Activated CD4-positive, alpha-beta T cell treated with anti-CD3 and anti-CD28 coated beads for 36 hours (primary cell): ENCODE measurements around the gene TACC2. TPM values are rescaled to one million over a fixed set of nuclear protein-coding genes. Genes with fewer than 3 reads are reported as not detected.
"Not testable (repeated sequence)": the region's sequence is repeated elsewhere in the genome, so short reads cannot be mapped to it uniquely, and the experiment has no call there.

ENCODE experiments used
- ATAC-seq: fragments of 200-7000 bp; cut with Tn5 transposase; one replicate; pipeline ENCODE4 v1.10.0; 2021; ENCODE audit warnings: mild to moderate bottlenecking, moderate library complexity
- CTCF ChIA-PET: fragments of 350-600 bp; sonication (Branson Sonifier 250); formaldehyde crosslinking; loops from one replicate; lab custom pipeline; 2021; ENCODE audit warnings: antibody characterized with exemption; lab: Charles Lee
- POLR2A ChIA-PET: fragments of 350-600 bp; sonication (Branson Sonifier 250); formaldehyde crosslinking; loops from one replicate; lab custom pipeline; 2021; ENCODE audit warnings: antibody characterized with exemption, inconsistent platforms; lab: Charles Lee
- DNase-seq: peaks from one replicate; pipeline ENCODE4 v3.0.0-alpha.2; 2020
- H3K27ac Mint-ChIP-seq: one replicate; pipeline ENCODE4 v1.8.0; 2021; ENCODE audit warnings: mixed read lengths
- H3K27me3 Mint-ChIP-seq: one replicate; pipeline ENCODE4 v1.8.0; 2021; ENCODE audit warnings: mixed read lengths
- H3K36me3 Mint-ChIP-seq: one replicate; pipeline ENCODE4 v1.8.0; 2021; ENCODE audit warnings: low read depth, mixed read lengths
- H3K4me1 Mint-ChIP-seq: one replicate; pipeline ENCODE4 v1.8.0; 2021; ENCODE audit warnings: mixed read lengths
- H3K4me3 Mint-ChIP-seq: one replicate; pipeline ENCODE4 v1.8.0; 2021; ENCODE audit warnings: mild to moderate bottlenecking, moderate library complexity, mixed read lengths
- H3K9me3 Mint-ChIP-seq: one replicate; pipeline ENCODE4 v1.8.0; 2021; ENCODE audit warnings: low read depth, mixed read lengths
- intact Hi-C, 2 experiments: fragments of 100-400 bp; cut with DNase I in 1 of 2; cut with micrococcal nuclease in 1 of 2; formaldehyde crosslinking; loops; one replicate each; pipeline versions ENCODE4 v1.14.2 to v1.15.1; 2022 to 2024; cut with DNase I, micrococcal nuclease
- total RNA-seq, 2 experiments: library from RNA; stranded (reverse); gene quantifications; one replicate each; pipeline ENCODE4 v1.2.3, GENCODE V29; 2021

The TACC2 gene
- total RNA-seq, 2 experiments from 2014 or later, result not detected

- no peak for ATAC-seq
- no peaks in the 10 kb centered on the region for H3K4me1 Mint-ChIP-seq
- POLR2A ChIA-PET, result no interaction called here
- H3K4me3 Mint-ChIP-seq, result no peak overlapping the region
- CTCF ChIA-PET, result interaction anchor here (0.8 kb wide), 1 partner anchor 31 kb away, joined by 3 read pairs; no protein-coding TSS in a partner anchor
- DNase-seq, result no peak
- peaks cover 2% of the 10 kb centered on the region for H3K27me3 Mint-ChIP-seq
- no peak overlapping the region for H3K27ac Mint-ChIP-seq
- no peaks in the 10 kb centered on the region for H3K36me3 Mint-ChIP-seq
- H3K9me3 Mint-ChIP-seq, result no peaks in the 10 kb centered on the region
- intact Hi-C loops, result no loop called here
Measured at GRCh38 chr10:122102869-122103525, 114.0 kb downstream of the TACC2 start.

GRCh38 chr10:122103592-122103991, 114.6 kb downstream of the TACC2 start:
- Mint-ChIP-seq H3K4me3 (no peak overlapping the region), H3K27ac (no peak overlapping the region), H3K27me3 (peaks cover 2% of the 10 kb centered on the region), H3K9me3 (no peaks in the 10 kb centered on the region), H3K4me1 (no peaks in the 10 kb centered on the region), H3K36me3 (no peaks in the 10 kb centered on the region)
- DNase-seq (no peak), ATAC-seq (no peak)
- intact Hi-C loops, result no loop called here
- CTCF ChIA-PET, result no interaction called here
- POLR2A ChIA-PET, result no interaction called here

GRCh38 chr10:122108786-122109185, 119.8 kb downstream of the TACC2 start:
- H3K27me3 Mint-ChIP-seq, result peaks cover 27% of the 10 kb centered on the region
- POLR2A ChIA-PET, H3K36me3 Mint-ChIP-seq, H3K4me3 Mint-ChIP-seq, H3K4me1 Mint-ChIP-seq, ATAC-seq, H3K9me3 Mint-ChIP-seq, H3K27ac Mint-ChIP-seq, DNase-seq, intact Hi-C loops, CTCF ChIA-PET: not testable (repeated sequence)

- H3K27ac Mint-ChIP-seq, result no peak overlapping the region
- H3K4me3 Mint-ChIP-seq, result no peak overlapping the region
- ChIA-PET CTCF (no interaction called here), POLR2A (no interaction called here)
- intact Hi-C loops, result no loop called here
- DNase-seq, result no peak
- peaks cover 3% of the 10 kb centered on the region for H3K4me1 Mint-ChIP-seq
- ATAC-seq, result peak; percentile 33
- H3K9me3 Mint-ChIP-seq, result no peaks in the 10 kb centered on the region
- H3K36me3 Mint-ChIP-seq, result no peaks in the 10 kb centered on the region
- H3K27me3 Mint-ChIP-seq, result peaks cover 43% of the 10 kb centered on the region
Measured at GRCh38 chr10:122112021-122112616, 123.2 kb downstream of the TACC2 start.

GRCh38 chr10:122112625-122113160, 123.7 kb downstream of the TACC2 start:
- peaks cover 43% of the 10 kb centered on the region for H3K27me3 Mint-ChIP-seq
- no peak overlapping the region for H3K4me3 Mint-ChIP-seq
- H3K27ac Mint-ChIP-seq, result no peak overlapping the region
- no peaks in the 10 kb centered on the region for H3K36me3 Mint-ChIP-seq
- intact Hi-C loops, result no loop called here
- peaks cover 3% of the 10 kb centered on the region for H3K4me1 Mint-ChIP-seq
- no peak for DNase-seq
- POLR2A ChIA-PET, result no interaction called here
- ATAC-seq, result no peak
- no peaks in the 10 kb centered on the region for H3K9me3 Mint-ChIP-seq
- CTCF ChIA-PET, result no interaction called here

GRCh38 chr10:122113161-122113944, 124.4 kb downstream of the TACC2 start:
- Mint-ChIP-seq H3K36me3 (no peaks in the 10 kb centered on the region), H3K9me3 (no peaks in the 10 kb centered on the region), H3K4me3 (no peak overlapping the region), H3K4me1 (peaks cover 3% of the 10 kb centered on the region), H3K27me3 (peaks cover 44% of the 10 kb centered on the region), H3K27ac (no peak overlapping the region)
- ATAC-seq, result peak; percentile 39
- peak; percentile 34 for DNase-seq
- intact Hi-C loops, result no loop called here
- ChIA-PET POLR2A (no interaction called here), CTCF (interaction anchor here (0.5 kb wide), 1 partner anchor 136 kb away, joined by 3 read pairs; no protein-coding TSS in a partner anchor)

GRCh38 chr10:122113945-122114747, 125.2 kb downstream of the TACC2 start:
- peaks cover 43% of the 10 kb centered on the region for H3K27me3 Mint-ChIP-seq
- peaks cover 3% of the 10 kb centered on the region for H3K4me1 Mint-ChIP-seq
- no peaks in the 10 kb centered on the region for H3K36me3 Mint-ChIP-seq
- no peaks in the 10 kb centered on the region for H3K9me3 Mint-ChIP-seq
- DNase-seq (no peak), ATAC-seq (no peak)
- POLR2A ChIA-PET, result interaction anchor here (0.5 kb wide), 1 partner anchor 281 kb away, joined by 4 read pairs; no protein-coding TSS in a partner anchor
- intact Hi-C loops, result no loop called here
- no peak overlapping the region for H3K27ac Mint-ChIP-seq
- CTCF ChIA-PET, result interaction anchor here (0.5 kb wide), 1 partner anchor 136 kb away, joined by 3 read pairs; no protein-coding TSS in a partner anchor
- H3K4me3 Mint-ChIP-seq, result no peak overlapping the region

GRCh38 chr10:122115874-122116273, 126.9 kb downstream of the TACC2 start:
- H3K9me3 Mint-ChIP-seq, result no peaks in the 10 kb centered on the region
- intact Hi-C loops, result no loop called here
- ChIA-PET POLR2A (no interaction called here), CTCF (no interaction called here)
- peaks cover 32% of the 10 kb centered on the region for H3K27me3 Mint-ChIP-seq
- H3K36me3 Mint-ChIP-seq, result no peaks in the 10 kb centered on the region
- H3K27ac Mint-ChIP-seq, result no peak overlapping the region
- DNase-seq (no peak), ATAC-seq (no peak)
- peaks cover 3% of the 10 kb centered on the region for H3K4me1 Mint-ChIP-seq
- no peak overlapping the region for H3K4me3 Mint-ChIP-seq

GRCh38 chr10:122116331-122116730, 127.4 kb downstream of the TACC2 start:
- peaks cover 28% of the 10 kb centered on the region for H3K27me3 Mint-ChIP-seq
- peaks cover 3% of the 10 kb centered on the region for H3K4me1 Mint-ChIP-seq
- no peak for DNase-seq

GRCh38 chr10:122117475-122117874, 128.5 kb downstream of the TACC2 start:
- H3K4me3 Mint-ChIP-seq, result no peak overlapping the region
- H3K4me1 Mint-ChIP-seq, result peaks cover 3% of the 10 kb centered on the region
- ATAC-seq (no peak), DNase-seq (no peak)
- intact Hi-C loops, result no loop called here
- ChIA-PET POLR2A (no interaction called here), CTCF (interaction anchor here (0.6 kb wide), 1 partner anchor 154 kb away, joined by 4 read pairs; no protein-coding TSS in a partner anchor)
- H3K36me3 Mint-ChIP-seq, result no peaks in the 10 kb centered on the region
- peaks cover 23% of the 10 kb centered on the region for H3K27me3 Mint-ChIP-seq
- H3K27ac Mint-ChIP-seq, result no peak overlapping the region
- no peaks in the 10 kb centered on the region for H3K9me3 Mint-ChIP-seq

More at GRCh38 chr10:122116331-122116730, 127.4 kb downstream of the TACC2 start:
- Mint-ChIP-seq H3K9me3 (no peaks in the 10 kb centered on the region), H3K4me3 (no peak overlapping the region), H3K36me3 (no peaks in the 10 kb centered on the region), H3K27ac (no peak overlapping the region)
- POLR2A ChIA-PET, result no interaction called here
- CTCF ChIA-PET, result no interaction called here
- intact Hi-C loops, result no loop called here
- no peak for ATAC-seq
